VCaP (cell line): ENCODE data around the gene SRP14.

Source experiments
- H3K27ac ChIP-seq: fragments of 450-650 bp; 2 replicates; pipeline ENCODE4 v1.5.1; 2017
- TF ChIP-seq, protein P1 (sequence below): fragments of 450-650 bp; conservative IDR thresholded peaks from 2 replicates; pipeline ENCODE4 v1.5.1; 2017; ENCODE audit warnings: mild to moderate bottlenecking, moderate library complexity

Gene SRP14

DNA sequence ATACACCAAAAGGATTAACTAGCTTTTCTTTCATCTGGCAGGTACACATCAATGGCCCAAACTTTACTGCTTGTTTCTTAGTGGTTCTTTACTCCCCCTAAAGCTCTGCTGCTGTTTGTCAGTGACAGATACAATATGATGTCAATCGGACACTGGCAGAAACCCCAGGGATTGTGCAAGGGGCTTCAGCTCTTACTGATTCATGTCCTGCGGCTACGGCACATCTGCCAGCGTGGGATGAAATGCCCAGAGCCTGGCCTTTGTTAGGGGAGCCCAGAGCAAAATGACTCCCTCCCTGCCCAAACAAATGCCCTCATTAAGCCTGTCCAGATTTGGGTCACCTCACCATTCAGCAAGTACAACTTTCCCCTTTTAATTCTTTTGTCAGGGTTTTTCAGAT, 28.3 kb downstream of the SRP14 start:
- TF ChIP-seq, protein P1, sequence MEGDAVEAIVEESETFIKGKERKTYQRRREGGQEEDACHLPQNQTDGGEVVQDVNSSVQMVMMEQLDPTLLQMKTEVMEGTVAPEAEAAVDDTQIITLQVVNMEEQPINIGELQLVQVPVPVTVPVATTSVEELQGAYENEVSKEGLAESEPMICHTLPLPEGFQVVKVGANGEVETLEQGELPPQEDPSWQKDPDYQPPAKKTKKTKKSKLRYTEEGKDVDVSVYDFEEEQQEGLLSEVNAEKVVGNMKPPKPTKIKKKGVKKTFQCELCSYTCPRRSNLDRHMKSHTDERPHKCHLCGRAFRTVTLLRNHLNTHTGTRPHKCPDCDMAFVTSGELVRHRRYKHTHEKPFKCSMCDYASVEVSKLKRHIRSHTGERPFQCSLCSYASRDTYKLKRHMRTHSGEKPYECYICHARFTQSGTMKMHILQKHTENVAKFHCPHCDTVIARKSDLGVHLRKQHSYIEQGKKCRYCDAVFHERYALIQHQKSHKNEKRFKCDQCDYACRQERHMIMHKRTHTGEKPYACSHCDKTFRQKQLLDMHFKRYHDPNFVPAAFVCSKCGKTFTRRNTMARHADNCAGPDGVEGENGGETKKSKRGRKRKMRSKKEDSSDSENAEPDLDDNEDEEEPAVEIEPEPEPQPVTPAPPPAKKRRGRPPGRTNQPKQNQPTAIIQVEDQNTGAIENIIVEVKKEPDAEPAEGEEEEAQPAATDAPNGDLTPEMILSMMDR = no peak
- H3K27ac ChIP-seq = no peak overlapping the region

DNA sequence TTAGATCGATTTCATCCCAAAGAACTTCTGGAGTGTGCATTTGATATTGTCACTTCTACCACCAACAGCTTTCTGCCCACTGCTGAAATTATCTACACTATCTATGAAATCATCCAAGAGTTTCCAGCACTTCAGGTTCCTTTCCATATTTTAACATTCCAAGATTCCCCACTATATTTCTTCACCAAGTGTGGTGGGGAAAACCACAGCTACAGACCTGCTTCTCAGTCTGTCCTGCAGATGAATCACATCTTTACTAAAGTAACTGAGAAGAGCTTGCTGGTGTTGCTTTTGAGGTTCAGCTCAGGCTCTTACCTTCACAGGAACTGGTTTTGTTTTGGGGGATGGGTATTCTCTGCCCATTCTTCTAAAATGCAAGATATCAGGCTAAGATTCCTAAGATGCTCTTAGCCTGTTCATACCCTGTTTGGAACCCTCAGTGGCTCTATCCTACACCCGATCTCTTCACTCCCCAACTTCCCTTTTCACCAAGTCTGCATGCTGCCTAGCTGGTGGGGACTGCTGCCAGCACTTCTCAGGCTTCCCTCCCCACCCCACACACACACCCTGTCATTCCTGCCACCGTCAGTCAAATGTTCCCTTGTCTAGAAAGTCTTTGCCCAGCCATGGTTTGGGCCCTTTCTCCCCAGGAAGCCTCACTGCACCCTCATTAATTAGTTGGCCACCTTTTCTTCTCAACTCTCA, 30.8 kb downstream of the SRP14 start:
- H3K27ac ChIP-seq = no peak overlapping the region

DNA sequence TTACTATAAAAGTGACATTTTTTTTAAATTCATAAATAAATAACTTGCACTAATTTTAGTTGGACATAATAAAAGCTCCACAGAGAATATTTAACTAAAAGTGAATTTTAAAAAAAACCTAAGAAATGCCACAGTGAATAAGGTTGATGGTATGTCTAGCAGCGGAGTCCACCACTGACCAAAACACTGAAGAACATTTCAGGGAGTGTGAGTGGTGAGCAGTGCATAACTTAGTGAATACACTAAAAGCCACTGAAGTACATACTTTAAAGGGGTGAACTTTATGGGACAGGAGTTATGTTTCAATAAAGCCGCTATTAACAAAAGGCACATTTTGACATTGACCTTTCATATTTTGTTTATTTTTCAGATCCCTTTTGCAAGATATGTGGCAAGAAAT, 32.3 kb downstream of the SRP14 start:
- TF ChIP-seq, protein P1 = no peak
- H3K27ac ChIP-seq = no peak overlapping the region

More for the DNA sequence above, 30.8 kb downstream of the SRP14 start:
- TF ChIP-seq, protein P1 = no peak

DNA sequence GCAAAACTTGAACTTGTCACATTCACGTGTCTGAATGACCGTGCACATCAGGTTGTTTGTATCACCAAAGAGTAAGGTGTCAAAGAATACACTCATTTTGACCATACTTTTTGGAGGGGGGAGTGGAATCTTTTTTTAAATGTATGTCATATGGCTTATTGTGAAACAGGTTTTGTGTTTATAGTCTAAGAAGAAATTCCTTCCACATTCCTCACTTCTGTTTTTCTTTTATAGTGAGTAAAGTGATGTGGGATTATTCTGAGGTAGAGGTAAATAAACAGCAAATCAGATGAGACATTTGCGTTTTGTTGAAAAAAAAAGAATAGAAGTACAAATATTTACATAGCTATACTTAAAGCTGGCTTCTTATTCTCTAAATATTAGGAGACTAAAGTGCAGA, 33.0 kb downstream of the SRP14 start:
- TF ChIP-seq, protein P1 = no peak
- no peak overlapping the region for H3K27ac ChIP-seq

- H3K27ac ChIP-seq = peak overlapping the region; percentile 35
- TF ChIP-seq, protein P1 = no peak
These were observed 35.7 kb downstream of the SRP14 start for GRCh38 chr15:40003116-40003916.

DNA sequence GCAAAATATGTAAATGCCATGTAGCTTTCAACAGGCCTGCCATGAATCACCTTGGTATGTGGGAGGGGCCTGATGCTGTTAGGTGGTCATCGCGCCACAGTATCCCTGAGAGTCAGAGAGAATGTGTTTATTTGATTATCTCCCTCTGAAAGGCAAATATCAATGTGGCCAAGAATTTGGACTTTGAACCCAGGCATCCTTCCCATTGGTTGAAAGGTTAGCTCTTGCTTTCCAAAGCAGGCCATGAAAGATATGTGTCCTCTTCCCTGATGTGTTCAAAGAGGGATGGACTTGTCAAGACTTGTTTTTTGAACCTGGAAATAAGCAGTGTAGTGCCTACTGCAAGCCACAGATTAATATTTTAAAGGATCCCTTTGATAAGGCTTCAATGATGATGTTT, 36.7 kb downstream of the SRP14 start:
- H3K27ac ChIP-seq = no peak overlapping the region

More for the DNA sequence above, 36.7 kb downstream of the SRP14 start:
- TF ChIP-seq, protein P1 = no peak
